Mesenchymal stem cell (in vitro differentiated cells and primary cell): ENCODE data around the gene QPCT.
A peak's percentile ranks its signal among the peaks of the same experiment; 100 is the strongest.

Experiments used
- DNase-seq: peaks from one replicate; pipeline ENCODE4 v3.0.0-alpha.2; 2013
- H2AFZ ChIP-seq: one replicate; pipeline ENCODE4 v1.6.1; 2013; ENCODE audit warnings: low read depth, mild to moderate bottlenecking, control low read depth, inconsistent platforms, low read length, moderate library complexity
- H2AK5ac ChIP-seq: 2 replicates; pipeline ENCODE4 v1.6.1; 2013; ENCODE audit warnings: low read length, moderate library complexity, mild to moderate bottlenecking, inconsistent platforms; ENCODE audit not compliant: severe bottlenecking
- H2BK120ac ChIP-seq: one replicate; pipeline ENCODE4 v1.6.1; 2013; ENCODE audit warnings: low read depth, mild to moderate bottlenecking, inconsistent platforms, low read length, moderate library complexity
- H2BK12ac ChIP-seq, 2 experiments: one replicate each; pipeline ENCODE4 v1.6.1; 2013; ENCODE audit warnings: inconsistent platforms in 2 of 2, low read length in 2 of 2, mild to moderate bottlenecking in 2 of 2, moderate library complexity in 2 of 2, control low read depth in 1 of 2
- H2BK15ac ChIP-seq: one replicate; pipeline ENCODE4 v1.6.1; 2013; ENCODE audit warnings: mild to moderate bottlenecking, low read depth, inconsistent platforms; ENCODE audit not compliant: poor library complexity, severe bottlenecking
- H2BK5ac ChIP-seq: 2 replicates; pipeline ENCODE4 v1.6.1; 2013; ENCODE audit warnings: low read depth, mild to moderate bottlenecking, low read length, control low read depth, inconsistent platforms; ENCODE audit not compliant: poor library complexity, severe bottlenecking
- H3K14ac ChIP-seq, 2 experiments: one replicate each; pipeline ENCODE4 v1.6.1; 2013; ENCODE audit warnings: inconsistent platforms in 2 of 2, low read length in 2 of 2, control low read depth in 1 of 2, mild to moderate bottlenecking in 1 of 2, moderate library complexity in 1 of 2
- H3K18ac ChIP-seq, 2 experiments: one replicate each; pipeline ENCODE4 v1.6.1; 2013; ENCODE audit warnings: inconsistent platforms in 2 of 2, low read length in 2 of 2, control low read depth in 1 of 2, low read depth in 1 of 2, mild to moderate bottlenecking in 1 of 2
- H3K23ac ChIP-seq, 2 experiments: one replicate each; pipeline ENCODE4 v1.6.1; 2013; ENCODE audit warnings: inconsistent platforms in 2 of 2, low read length in 2 of 2, mild to moderate bottlenecking in 2 of 2, moderate library complexity in 2 of 2, control low read depth in 1 of 2
- H3K27ac ChIP-seq: 2 replicates; pipeline ENCODE4 v1.5.1; 2013; ENCODE audit warnings: mild to moderate bottlenecking, moderate library complexity, low read length, control low read depth, inconsistent platforms; ENCODE audit not compliant: poor library complexity, severe bottlenecking
- H3K27me3 ChIP-seq, 2 experiments: 2 replicates each; pipeline versions ENCODE4 v1.6.1 to v1.7.0; 2013; ENCODE audit warnings: low read length in 2 of 2, mild to moderate bottlenecking in 2 of 2, moderate library complexity in 2 of 2, control low read depth in 1 of 2, inconsistent platforms in 1 of 2; ENCODE audit not compliant: control insufficient read depth in 1 of 2, insufficient read depth in 1 of 2
- H3K36me3 ChIP-seq, 2 experiments: 2 replicates each; pipeline versions ENCODE4 v1.6.1 to v1.7.0; 2013; ENCODE audit warnings: low read length in 2 of 2, control low read depth in 1 of 2, inconsistent platforms in 1 of 2, low read depth in 1 of 2, mild to moderate bottlenecking in 1 of 2; ENCODE audit not compliant: insufficient read depth in 2 of 2, control insufficient read depth in 1 of 2
- H3K4ac ChIP-seq, 2 experiments: one replicate each; pipeline ENCODE4 v1.6.1; 2013; ENCODE audit warnings: inconsistent platforms in 2 of 2, low read length in 2 of 2, mild to moderate bottlenecking in 2 of 2, moderate library complexity in 2 of 2, control low read depth in 1 of 2, low read depth in 1 of 2
- H3K4me1 ChIP-seq: 2 replicates; pipeline ENCODE4 v1.6.1; 2013; ENCODE audit warnings: low read depth, low read length, control low read depth; ENCODE audit not compliant: control insufficient read depth, insufficient read depth
- H3K4me2 ChIP-seq: 2 replicates; pipeline ENCODE4 v1.6.1; 2013; ENCODE audit warnings: low read length, mild to moderate bottlenecking, inconsistent platforms; ENCODE audit not compliant: poor library complexity, severe bottlenecking
- H3K4me3 ChIP-seq, 2 experiments: 2 replicates each; pipeline versions ENCODE4 v1.5.1 to v1.7.0; 2013; ENCODE audit warnings: low read length in 2 of 2, mild to moderate bottlenecking in 2 of 2, control low read depth in 1 of 2, low read depth in 1 of 2; ENCODE audit not compliant: insufficient read depth in 1 of 2
- H3K79me1 ChIP-seq: replicated peaks from 2 replicates; pipeline ENCODE4 v1.6.1; 2013; ENCODE audit warnings: mild to moderate bottlenecking, control low read depth, low read length, inconsistent platforms; ENCODE audit not compliant: poor library complexity, severe bottlenecking
- H3K9ac ChIP-seq: 2 replicates; pipeline ENCODE4 v1.7.0; 2013; ENCODE audit warnings: mild to moderate bottlenecking, low read length, moderate library complexity
- H3K9me3 ChIP-seq: 2 replicates; pipeline ENCODE4 v1.7.0; 2013; ENCODE audit warnings: mild to moderate bottlenecking, low read length; ENCODE audit not compliant: control insufficient read depth
- H4K8ac ChIP-seq: one replicate; pipeline ENCODE4 v1.6.1; 2013; ENCODE audit warnings: inconsistent platforms, mild to moderate bottlenecking, low read length, moderate library complexity
- H4K91ac ChIP-seq: one replicate; pipeline ENCODE4 v1.6.1; 2013; ENCODE audit warnings: mild to moderate bottlenecking, low read length, inconsistent platforms
- WGBS: methylation state at CpG from one replicate; pipeline ENCODE4 v1.1.7; 2013; ENCODE audit warnings: mixed read lengths; 5-methylcytosine and 5-hydroxymethylcytosine counted together

The QPCT gene

GRCh38 chr2:37364351-37364750 lies 19.9 kb downstream of the QPCT start:
- Histone ChIP-seq H3K18ac (no peak overlapping the region), H3K4ac (no peak overlapping the region), H4K91ac (no peak overlapping the region), H3K79me1 (no peaks in the 10 kb centered on the region), H3K9me3 (no peaks in the 10 kb centered on the region), H3K4me1 (no peaks in the 10 kb centered on the region), H3K9ac (no peak overlapping the region), H4K8ac (no peak overlapping the region), H3K4me3 (no peak overlapping the region), H3K27ac (no peak overlapping the region), H2AK5ac (peak overlapping the region; percentile 17), H3K14ac (no peak overlapping the region), H3K27me3 (no peaks in the 10 kb centered on the region), H2BK12ac (no peak overlapping the region), H2BK120ac (no peak overlapping the region), H3K36me3 (peaks cover 0 to 4% of the 10 kb centered on the region in 2 experiments), H3K23ac (no peak overlapping the region), H2AFZ (no peak overlapping the region), H2BK15ac (no peak overlapping the region), H3K4me2 (no peak overlapping the region), H2BK5ac (no peak overlapping the region)
- 92% methylated on average over 6 of the region's 6 CpGs for WGBS
- no peak for DNase-seq

GRCh38 chr2:37365669-37366068 lies 21.2 kb downstream of the QPCT start:
- Histone ChIP-seq H3K9ac (no peak overlapping the region), H2BK5ac (no peak overlapping the region), H3K4me1 (no peaks in the 10 kb centered on the region), H4K8ac (no peak overlapping the region), H3K27ac (no peak overlapping the region), H3K14ac (no peak overlapping the region), H3K18ac (no peak overlapping the region), H2BK120ac (no peak overlapping the region), H2AFZ (no peak overlapping the region), H3K4me3 (no peak overlapping the region), H3K4me2 (no peak overlapping the region), H3K9me3 (no peaks in the 10 kb centered on the region), H3K27me3 (no peaks in the 10 kb centered on the region), H3K23ac (no peak overlapping the region), H2AK5ac (no peak overlapping the region), H3K36me3 (peaks cover 0 to 4% of the 10 kb centered on the region in 2 experiments), H3K79me1 (no peaks in the 10 kb centered on the region), H4K91ac (no peak overlapping the region), H3K4ac (no peak overlapping the region), H2BK15ac (no peak overlapping the region), H2BK12ac (no peak overlapping the region)
- no peak for DNase-seq
- WGBS: 92% methylated on average over 2 of the region's 2 CpGs

GRCh38 chr2:37366773-37367172 lies 22.3 kb downstream of the QPCT start:
- H2AFZ ChIP-seq: no peak overlapping the region
- DNase-seq: no peak
- H3K4me2 ChIP-seq: no peak overlapping the region
- no peaks in the 10 kb centered on the region for H3K27me3 ChIP-seq
- H4K8ac ChIP-seq: no peak overlapping the region
- no peak overlapping the region for H3K4ac ChIP-seq
- peak overlapping the region; percentile 21 for H2AK5ac ChIP-seq
- H3K4me1 ChIP-seq: no peaks in the 10 kb centered on the region
- H2BK12ac ChIP-seq: no peak overlapping the region
- WGBS: 91% methylated on average over 4 of the region's 4 CpGs
- no peak overlapping the region for H3K4me3 ChIP-seq
- H3K79me1 ChIP-seq: no peaks in the 10 kb centered on the region
- H3K18ac ChIP-seq: no peak overlapping the region
- no peak overlapping the region for H3K14ac ChIP-seq
- no peak overlapping the region for H3K9ac ChIP-seq
- H4K91ac ChIP-seq: no peak overlapping the region
- no peak overlapping the region for H2BK120ac ChIP-seq
- H3K27ac ChIP-seq: no peak overlapping the region
- H3K23ac ChIP-seq: no peak overlapping the region
- no peak overlapping the region for H2BK15ac ChIP-seq
- no peaks in the 10 kb centered on the region for H3K9me3 ChIP-seq
- H3K36me3 ChIP-seq: peaks cover 0 to 6% of the 10 kb centered on the region in 2 experiments
- no peak overlapping the region for H2BK5ac ChIP-seq

GRCh38 chr2:37367310-37367709 lies 22.9 kb downstream of the QPCT start:
- H2BK120ac ChIP-seq: no peak overlapping the region
- H3K23ac ChIP-seq: no peak overlapping the region
- no peak overlapping the region for H2AFZ ChIP-seq
- H4K8ac ChIP-seq: no peak overlapping the region
- no peak overlapping the region for H2BK5ac ChIP-seq
- no peak overlapping the region for H3K4me2 ChIP-seq
- no peaks in the 10 kb centered on the region for H3K9me3 ChIP-seq
- no peak for DNase-seq
- no peak overlapping the region for H4K91ac ChIP-seq
- no peaks in the 10 kb centered on the region for H3K4me1 ChIP-seq
- H3K4ac ChIP-seq: no peak overlapping the region
- 94% methylated on average over 7 of the region's 7 CpGs for WGBS
- H3K27me3 ChIP-seq: no peaks in the 10 kb centered on the region
- no peaks in the 10 kb centered on the region for H3K79me1 ChIP-seq
- no peak overlapping the region for H2BK15ac ChIP-seq
- H3K27ac ChIP-seq: no peak overlapping the region
- H3K9ac ChIP-seq: no peak overlapping the region
- no peak overlapping the region for H2AK5ac ChIP-seq
- H3K18ac ChIP-seq: no peak overlapping the region
- H2BK12ac ChIP-seq: no peak overlapping the region
- H3K4me3 ChIP-seq: no peak overlapping the region
- H3K14ac ChIP-seq: no peak overlapping the region
- H3K36me3 ChIP-seq: peaks cover 0 to 8% of the 10 kb centered on the region in 2 experiments
